Breast epithelium (tissue), 4 donors: ENCODE measurements around the gene THSD4. TPM values are rescaled to one million over a fixed set of nuclear protein-coding genes. Genes with fewer than 3 reads are reported as not detected.

Source experiments
- DNase-seq, 2 donors: peaks; one replicate each; pipeline ENCODE4 v3.0.0-alpha.2; 2019; ENCODE audit warnings: low spot score in 2 of 2
- H3K27ac ChIP-seq, 2 donors: fragments of 200-600 bp; sonication (generic) in 1 of 2; one replicate each; pipeline ENCODE4 v1.5.1; 2016 to 2019; ENCODE audit warnings: mild to moderate bottlenecking in 1 of 2
- H3K27me3 ChIP-seq, 2 donors: fragments of 200-600 bp; sonication (generic) in 1 of 2; one replicate each; pipeline versions ENCODE4 v1.5.1 to v1.6.0; 2017 to 2019; ENCODE audit warnings: control low read depth in 1 of 2, mild to moderate bottlenecking in 1 of 2
- H3K36me3 ChIP-seq: fragments of 200-600 bp; one replicate; pipeline ENCODE4 v1.5.1; 2019
- H3K4me1 ChIP-seq, 2 donors: fragments of 200-600 bp; sonication (generic); one replicate each; pipeline ENCODE4 v1.5.1; 2016 to 2019; ENCODE audit warnings: control low read depth in 1 of 2
- H3K4me3 ChIP-seq, 3 donors: fragments of 200-600 bp; sonication (generic); 1 replicate in 2 of 3; 2 replicates in 1 of 3; pipeline ENCODE4 v1.5.1; 2016 to 2019; ENCODE audit warnings: mild to moderate bottlenecking in 3 of 3, moderate library complexity in 2 of 3
- H3K9me3 ChIP-seq, 2 donors: fragments of 200-600 bp; sonication (generic) in 1 of 2; one replicate each; pipeline ENCODE4 v1.5.1; 2016 to 2019; ENCODE audit warnings: control low read depth in 1 of 2
- POLR2A ChIP-seq: fragments of 450-650 bp; IDR thresholded peaks from one replicate; pipeline ENCODE4 v1.6.1; 2016; ENCODE audit warnings: antibody characterized with exemption, mild to moderate bottlenecking, moderate library complexity
- POLR2AphosphoS5 ChIP-seq, 3 donors: sonication (generic); formaldehyde crosslinking; IDR thresholded peaks; one replicate each; pipeline ENCODE4 v1.6.1; 2017; ENCODE audit warnings: antibody characterized with exemption in 3 of 3
- intact Hi-C: fragments of 100-400 bp; cut with DNase I; formaldehyde crosslinking; loops from one replicate; pipeline ENCODE4 v1.15.1; 2023; ENCODE audit warnings: low total_unique reads
- total RNA-seq, 3 donors: library from RNA; depleted of rRNA; stranded (reverse); fragments of >200 nt; gene quantifications; one replicate each; pipeline ENCODE4 v1.1.0, GENCODE V29; 2016
- TF ChIP-seq, protein P1 (sequence below), 3 donors: fragments of 450-650 bp; IDR thresholded peaks; one replicate each; pipeline ENCODE4 v1.5.1; 2016 to 2017; ENCODE audit warnings: antibody characterized with exemption in 3 of 3, mild to moderate bottlenecking in 3 of 3, moderate library complexity in 3 of 3

Gene THSD4
- total RNA-seq, 3 donors from 2014 or later, result 0.64 to 58.7 (median 41.3) TPM

- DNase-seq, result no peak
- TF ChIP-seq POLR2A, result no peak
- intact Hi-C loops, result no loop called here
- Histone ChIP-seq H3K9me3 (no peaks in the 10 kb centered on the region), H3K4me3 (peak overlapping the region in 2 of 3 donors; percentile 30 to 39), H3K36me3 (no peaks in the 10 kb centered on the region), H3K4me1 (peaks cover 7 to 15% of the 10 kb centered on the region in 2 donors), H3K27ac (peak overlapping the region; percentile 74 to 90), H3K27me3 (no peaks in the 10 kb centered on the region)
Measured at GRCh38 chr15:71691081-71691457, 575.8 kb downstream of the THSD4 start.

GRCh38 chr15:71691458-71692417, 576.5 kb downstream of the THSD4 start:
- no peaks in the 10 kb centered on the region for H3K36me3 ChIP-seq
- H3K4me1 ChIP-seq, result peaks cover 7 to 15% of the 10 kb centered on the region in 2 donors
- peak overlapping the region; percentile 74 to 90 for H3K27ac ChIP-seq
- no peaks in the 10 kb centered on the region for H3K27me3 ChIP-seq
- intact Hi-C loops, result no loop called here
- peak overlapping the region in 2 of 3 donors; percentile 30 to 39 for H3K4me3 ChIP-seq
- TF ChIP-seq, protein P1, sequence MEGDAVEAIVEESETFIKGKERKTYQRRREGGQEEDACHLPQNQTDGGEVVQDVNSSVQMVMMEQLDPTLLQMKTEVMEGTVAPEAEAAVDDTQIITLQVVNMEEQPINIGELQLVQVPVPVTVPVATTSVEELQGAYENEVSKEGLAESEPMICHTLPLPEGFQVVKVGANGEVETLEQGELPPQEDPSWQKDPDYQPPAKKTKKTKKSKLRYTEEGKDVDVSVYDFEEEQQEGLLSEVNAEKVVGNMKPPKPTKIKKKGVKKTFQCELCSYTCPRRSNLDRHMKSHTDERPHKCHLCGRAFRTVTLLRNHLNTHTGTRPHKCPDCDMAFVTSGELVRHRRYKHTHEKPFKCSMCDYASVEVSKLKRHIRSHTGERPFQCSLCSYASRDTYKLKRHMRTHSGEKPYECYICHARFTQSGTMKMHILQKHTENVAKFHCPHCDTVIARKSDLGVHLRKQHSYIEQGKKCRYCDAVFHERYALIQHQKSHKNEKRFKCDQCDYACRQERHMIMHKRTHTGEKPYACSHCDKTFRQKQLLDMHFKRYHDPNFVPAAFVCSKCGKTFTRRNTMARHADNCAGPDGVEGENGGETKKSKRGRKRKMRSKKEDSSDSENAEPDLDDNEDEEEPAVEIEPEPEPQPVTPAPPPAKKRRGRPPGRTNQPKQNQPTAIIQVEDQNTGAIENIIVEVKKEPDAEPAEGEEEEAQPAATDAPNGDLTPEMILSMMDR (IDR thresholded peaks at IDR 0.05), result no peak
- TF ChIP-seq POLR2AphosphoS5 (IDR thresholded peaks at IDR 0.05), result peak in 2 of 3 donors; percentile 63 to 70
- peak in 1 of 2 donors; percentile 75 for DNase-seq
- no peaks in the 10 kb centered on the region for H3K9me3 ChIP-seq

DNA sequence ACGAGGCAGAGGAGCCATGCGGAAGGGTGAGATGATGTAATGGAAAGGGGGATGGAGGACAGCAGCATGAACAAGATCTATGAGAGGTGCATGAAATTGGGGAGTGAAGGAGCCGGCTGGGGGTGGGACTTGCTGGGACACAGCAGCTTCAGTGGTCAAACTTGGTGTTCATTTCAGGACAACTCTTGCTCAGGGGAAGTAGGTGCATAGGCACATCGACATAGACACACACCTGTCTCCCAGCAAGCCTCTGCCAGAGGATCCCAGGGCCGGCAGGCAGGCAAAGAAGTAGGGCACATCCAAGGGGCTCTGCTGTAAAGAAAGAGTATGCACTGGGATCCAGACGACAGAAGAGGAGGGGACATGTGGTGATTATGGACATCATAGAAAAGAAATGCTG, 582.0 kb downstream of the THSD4 start:
- peak in 1 of 2 donors; percentile 11 for DNase-seq
- no peak overlapping the region for H3K4me3 ChIP-seq
- H3K27me3 ChIP-seq, result no peaks in the 10 kb centered on the region
- no peaks in the 10 kb centered on the region for H3K36me3 ChIP-seq
- no peak overlapping the region for H3K27ac ChIP-seq
- H3K4me1 ChIP-seq, result peaks cover under 1 to 4% of the 10 kb centered on the region in 2 donors
- TF ChIP-seq POLR2A, result no peak
- TF ChIP-seq, protein P1 (IDR thresholded peaks at IDR 0.05), result no peak
- TF ChIP-seq POLR2AphosphoS5 (IDR thresholded peaks at IDR 0.05), result no peak
- H3K9me3 ChIP-seq, result no peaks in the 10 kb centered on the region
- intact Hi-C loops, result no loop called here

DNA sequence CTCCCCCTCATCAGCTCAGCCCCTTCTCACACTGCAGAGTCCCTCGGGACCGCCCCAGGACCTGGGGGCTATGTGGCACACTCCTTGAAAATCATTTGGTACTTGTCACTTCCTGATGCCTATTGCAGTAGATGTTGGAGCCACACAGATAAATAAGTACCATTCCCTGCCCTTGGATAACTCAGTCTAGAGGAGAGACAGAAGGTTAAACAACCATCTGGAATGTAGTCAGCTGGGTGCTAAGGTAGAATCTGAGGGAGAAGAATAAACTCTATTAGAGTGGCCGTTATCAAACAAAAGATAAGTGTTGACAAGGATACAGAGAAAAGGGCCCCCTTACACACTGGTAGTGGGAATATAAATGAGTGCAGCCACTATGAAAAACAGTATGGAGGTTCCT, 582.8 kb downstream of the THSD4 start:
- H3K9me3 ChIP-seq, result no peaks in the 10 kb centered on the region
- intact Hi-C loops, result no loop called here
- H3K27ac ChIP-seq, result no peak overlapping the region
- H3K36me3 ChIP-seq, result no peaks in the 10 kb centered on the region
- no peaks in the 10 kb centered on the region for H3K27me3 ChIP-seq
- no peak for DNase-seq
- no peaks in the 10 kb centered on the region for H3K4me1 ChIP-seq
- TF ChIP-seq POLR2A (no peak), POLR2AphosphoS5 (IDR thresholded peaks at IDR 0.05) (no peak)
- TF ChIP-seq, protein P1 (IDR thresholded peaks at IDR 0.05), result no peak
- H3K4me3 ChIP-seq, result no peak overlapping the region

GRCh38 chr15:71698742-71699141, 583.5 kb downstream of the THSD4 start:
- Histone ChIP-seq H3K27ac (no peak overlapping the region), H3K36me3 (no peaks in the 10 kb centered on the region), H3K4me3 (no peak overlapping the region), H3K4me1 (no peaks in the 10 kb centered on the region), H3K9me3 (no peaks in the 10 kb centered on the region), H3K27me3 (no peaks in the 10 kb centered on the region)
- DNase-seq, result no peak
- TF ChIP-seq POLR2A, result no peak
- TF ChIP-seq, protein P1 (IDR thresholded peaks at IDR 0.05), result no peak
- no peak for TF ChIP-seq POLR2AphosphoS5 (IDR thresholded peaks at IDR 0.05)
- intact Hi-C loops, result no loop called here
